ENCODE data around the gene PDS5A.
"Not testable (repeated sequence)": the region's sequence is repeated elsewhere in the genome, so short reads cannot be mapped to it uniquely, and the experiment has no call there.

PDS5A gene

GRCh38 chr4:39994406-39994805 is 16.7 kb upstream of the PDS5A start:
- H3K4me3 ChIP-seq (ENCODE audit: low read depth in 1 of 5, low read length in 5 of 5) = no peak overlapping the region
- H3K27ac ChIP-seq (ENCODE audit: low read depth, low read length) = no peak overlapping the region
- H3K36me3 ChIP-seq (ENCODE audit: control insufficient read depth in 5 of 5, insufficient read depth in 5 of 5, low read length in 5 of 5) = no peaks in the 10 kb centered on the region
- H3K27me3 ChIP-seq (ENCODE audit: control insufficient read depth in 5 of 5, insufficient read depth in 4 of 5, low read length in 5 of 5) = no peaks in the 10 kb centered on the region
- H3K9ac ChIP-seq (ENCODE audit: low read length in 5 of 5) = no peak overlapping the region
- H3K9me3 ChIP-seq (ENCODE audit: control insufficient read depth in 5 of 5, low read length in 5 of 5) = no peaks in the 10 kb centered on the region
- H3K4me1 ChIP-seq (ENCODE audit: control insufficient read depth in 5 of 5, insufficient read depth in 5 of 5, low read length in 5 of 5) = peaks cover 0 to 11% (median 6%) of the 10 kb centered on the region in 5 donors

DNA sequence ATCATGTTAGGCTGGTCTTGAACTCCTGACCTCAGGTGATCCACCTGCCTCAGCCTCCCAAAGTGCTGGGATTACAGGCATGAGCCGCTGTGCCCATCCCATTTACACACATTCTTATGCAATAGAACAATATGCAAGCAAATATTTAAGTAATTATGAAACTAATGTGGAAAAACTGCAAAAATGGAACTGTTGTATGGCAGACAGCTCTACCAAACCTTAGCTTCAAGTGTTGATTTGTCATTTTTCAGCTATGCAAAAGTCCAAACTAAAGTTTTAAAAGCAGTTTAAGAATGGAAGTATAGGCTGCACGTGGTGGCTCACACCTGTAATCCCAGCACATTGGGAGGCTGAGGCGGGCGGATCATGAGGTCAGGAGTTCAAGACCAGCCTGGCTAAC is 11.7 kb upstream of the PDS5A start:
- not testable (repeated sequence) for H3K27me3 ChIP-seq (ENCODE audit: control insufficient read depth in 5 of 5, insufficient read depth in 4 of 5, low read length in 5 of 5); H3K9ac ChIP-seq (ENCODE audit: low read length in 5 of 5); H3K36me3 ChIP-seq (ENCODE audit: control insufficient read depth in 5 of 5, insufficient read depth in 5 of 5, low read length in 5 of 5)

DNA sequence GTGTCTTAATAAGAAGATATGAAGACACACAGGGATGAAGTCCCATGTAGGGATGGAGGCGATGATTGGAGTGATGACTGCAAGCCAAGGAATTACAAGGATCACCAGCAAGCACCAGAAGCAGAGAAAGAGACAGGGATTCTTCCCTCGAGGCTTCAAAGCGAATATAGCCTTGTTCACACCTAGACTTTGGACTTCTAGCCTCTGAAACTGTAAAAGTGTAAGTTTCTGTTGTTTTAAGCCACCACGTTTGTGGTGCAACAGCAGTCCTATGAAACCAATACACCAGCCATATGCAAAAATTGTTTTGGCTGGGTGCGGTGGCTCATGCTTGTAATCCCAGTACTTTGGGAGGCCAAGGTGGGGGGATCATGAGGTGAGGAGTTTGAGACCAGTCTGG is 9.8 kb upstream of the PDS5A start:
- Histone ChIP-seq H3K4me3 (ENCODE audit: low read depth in 1 of 5, low read length in 5 of 5) (no peak overlapping the region), H3K27ac (ENCODE audit: low read depth, low read length) (no peak overlapping the region), H3K9me3 (ENCODE audit: control insufficient read depth in 5 of 5, low read length in 5 of 5) (no peaks in the 10 kb centered on the region), H3K27me3 (ENCODE audit: control insufficient read depth in 5 of 5, insufficient read depth in 4 of 5, low read length in 5 of 5) (no peaks in the 10 kb centered on the region), H3K36me3 (ENCODE audit: control insufficient read depth in 5 of 5, insufficient read depth in 5 of 5, low read length in 5 of 5) (no peaks in the 10 kb centered on the region), H3K4me1 (ENCODE audit: control insufficient read depth in 5 of 5, insufficient read depth in 5 of 5, low read length in 5 of 5) (peaks cover 0 to 11% (median 6%) of the 10 kb centered on the region in 5 donors), H3K9ac (ENCODE audit: low read length in 5 of 5) (no peak overlapping the region)

More for the DNA sequence above, 11.7 kb upstream of the PDS5A start:
- H3K4me3 ChIP-seq (ENCODE audit: low read depth in 1 of 5, low read length in 5 of 5); H3K27ac ChIP-seq (ENCODE audit: low read depth, low read length); H3K9me3 ChIP-seq (ENCODE audit: control insufficient read depth in 5 of 5, low read length in 5 of 5): not testable (repeated sequence)
- H3K4me1 ChIP-seq (ENCODE audit: control insufficient read depth in 5 of 5, insufficient read depth in 5 of 5, low read length in 5 of 5) = peaks cover 0 to 11% (median 6%) of the 10 kb centered on the region in 5 donors

DNA sequence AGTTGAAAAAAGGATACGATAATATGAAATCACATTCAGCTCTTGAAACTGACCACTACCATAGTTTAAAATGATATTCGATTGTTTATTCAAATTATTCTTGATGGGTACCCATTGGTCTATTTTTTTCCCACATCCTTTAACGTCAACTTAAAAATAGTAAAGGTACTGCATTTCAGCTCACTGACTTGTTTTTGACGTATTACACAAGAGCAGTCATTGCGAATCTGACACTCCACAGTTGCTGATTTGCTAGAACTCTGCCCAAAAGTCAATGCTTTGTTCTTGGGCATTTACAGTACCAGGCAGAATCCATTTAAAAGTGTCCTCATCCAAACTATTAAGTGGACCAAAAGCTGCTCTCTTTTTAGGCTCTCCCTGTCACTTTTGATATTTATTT is 1.2 kb upstream of the PDS5A start:
- H3K27me3 ChIP-seq (ENCODE audit: control insufficient read depth in 5 of 5, insufficient read depth in 4 of 5, low read length in 5 of 5) = no peaks in the 10 kb centered on the region
- peaks cover 0 to 14% (median 6%) of the 10 kb centered on the region in 5 donors for H3K36me3 ChIP-seq (ENCODE audit: control insufficient read depth in 5 of 5, insufficient read depth in 5 of 5, low read length in 5 of 5)
- H3K4me1 ChIP-seq (ENCODE audit: control insufficient read depth in 5 of 5, insufficient read depth in 5 of 5, low read length in 5 of 5) = peaks cover 0 to 21% (median 15%) of the 10 kb centered on the region in 5 donors
- no peak overlapping the region for H3K27ac ChIP-seq (ENCODE audit: low read depth, low read length)
- H3K9me3 ChIP-seq (ENCODE audit: control insufficient read depth in 5 of 5, low read length in 5 of 5) = no peaks in the 10 kb centered on the region
- H3K9ac ChIP-seq (ENCODE audit: low read length in 5 of 5) = no peak overlapping the region
- H3K4me3 ChIP-seq (ENCODE audit: low read depth in 1 of 5, low read length in 5 of 5) = no peak overlapping the region

GRCh38 chr4:39978378-39978775 is 666 bp upstream of the PDS5A start:
- H3K27me3 ChIP-seq (ENCODE audit: control insufficient read depth in 5 of 5, insufficient read depth in 4 of 5, low read length in 5 of 5) = no peaks in the 10 kb centered on the region
- peaks cover 0 to 24% (median 17%) of the 10 kb centered on the region in 5 donors for H3K4me1 ChIP-seq (ENCODE audit: control insufficient read depth in 5 of 5, insufficient read depth in 5 of 5, low read length in 5 of 5)
- H3K9me3 ChIP-seq (ENCODE audit: control insufficient read depth in 5 of 5, low read length in 5 of 5) = no peaks in the 10 kb centered on the region
- peak overlapping the region; percentile 72 for H3K27ac ChIP-seq (ENCODE audit: low read depth, low read length)
- H3K9ac ChIP-seq (ENCODE audit: low read length in 5 of 5) = peak overlapping the region in 4 of 5 donors; percentile 58 to 87 (median 82)
- H3K36me3 ChIP-seq (ENCODE audit: control insufficient read depth in 5 of 5, insufficient read depth in 5 of 5, low read length in 5 of 5) = peaks cover 0 to 18% (median 9%) of the 10 kb centered on the region in 5 donors
- H3K4me3 ChIP-seq (ENCODE audit: low read depth in 1 of 5, low read length in 5 of 5) = peak overlapping the region; percentile 76 to 88 (median 86)

- no peaks in the 10 kb centered on the region for H3K9me3 ChIP-seq (ENCODE audit: control insufficient read depth in 5 of 5, low read length in 5 of 5)
- peak overlapping the region in 4 of 5 donors; percentile 73 to 91 (median 82) for H3K4me3 ChIP-seq (ENCODE audit: low read depth in 1 of 5, low read length in 5 of 5)
- H3K27me3 ChIP-seq (ENCODE audit: control insufficient read depth in 5 of 5, insufficient read depth in 4 of 5, low read length in 5 of 5) = no peaks in the 10 kb centered on the region
- peaks cover 0 to 22% (median 12%) of the 10 kb centered on the region in 5 donors for H3K36me3 ChIP-seq (ENCODE audit: control insufficient read depth in 5 of 5, insufficient read depth in 5 of 5, low read length in 5 of 5)
- H3K4me1 ChIP-seq (ENCODE audit: control insufficient read depth in 5 of 5, insufficient read depth in 5 of 5, low read length in 5 of 5) = peaks cover 0 to 24% (median 17%) of the 10 kb centered on the region in 5 donors
- H3K9ac ChIP-seq (ENCODE audit: low read length in 5 of 5) = peak overlapping the region; percentile 75 to 99 (median 99)
- peak overlapping the region; percentile 96 for H3K27ac ChIP-seq (ENCODE audit: low read depth, low read length)
These were observed 694 bp downstream of the PDS5A start for GRCh38 chr4:39976945-39977488.

DNA sequence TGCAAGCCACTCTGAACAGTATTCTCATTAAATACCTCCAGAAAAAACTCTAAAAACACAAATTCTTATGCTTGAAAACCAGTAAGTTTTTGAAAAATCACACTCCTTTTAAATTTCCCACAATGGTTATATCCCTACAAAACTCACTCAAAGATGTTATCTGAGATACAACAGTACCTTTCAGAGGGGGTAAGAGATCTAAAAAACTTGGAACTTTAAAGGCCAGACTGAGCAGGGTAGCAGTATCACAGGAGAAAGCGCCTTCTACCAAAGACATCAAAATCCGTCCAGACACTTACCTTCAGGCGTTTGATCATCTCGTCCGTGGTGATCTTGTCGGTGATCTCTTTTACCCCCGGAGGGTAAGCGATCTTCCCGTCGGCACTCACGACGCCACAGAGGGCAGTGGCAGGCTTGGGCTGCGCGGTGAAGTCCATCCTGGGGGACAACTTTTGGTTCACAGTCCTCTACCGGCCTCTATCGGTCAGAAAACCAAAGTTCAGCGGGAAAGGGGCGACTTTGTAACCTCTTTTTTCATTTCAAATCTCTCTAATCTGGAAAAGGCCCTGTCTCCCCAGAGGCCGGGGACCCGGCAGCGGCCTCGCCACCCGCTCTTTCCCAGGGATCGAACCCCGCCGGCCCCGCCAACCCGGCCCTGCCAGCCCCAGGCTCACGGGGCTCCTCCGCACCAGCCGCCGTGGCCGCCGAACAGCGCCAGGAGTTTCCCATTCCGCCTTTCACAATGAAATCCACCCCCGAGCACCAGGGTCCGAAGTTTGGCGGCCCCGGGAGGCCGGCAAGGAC is 1.4 kb downstream of the PDS5A start:
- peak overlapping the region; percentile 62 to 91 (median 76) for H3K4me3 ChIP-seq (ENCODE audit: low read depth in 1 of 5, low read length in 5 of 5)
- H3K9me3 ChIP-seq (ENCODE audit: control insufficient read depth in 5 of 5, low read length in 5 of 5) = no peaks in the 10 kb centered on the region
- H3K9ac ChIP-seq (ENCODE audit: low read length in 5 of 5) = peak overlapping the region; percentile 75 to 99 (median 99)
- H3K36me3 ChIP-seq (ENCODE audit: control insufficient read depth in 5 of 5, insufficient read depth in 5 of 5, low read length in 5 of 5) = peaks cover 0 to 22% (median 12%) of the 10 kb centered on the region in 5 donors
- peak overlapping the region; percentile 96 for H3K27ac ChIP-seq (ENCODE audit: low read depth, low read length)
- peaks cover 0 to 24% (median 17%) of the 10 kb centered on the region in 5 donors for H3K4me1 ChIP-seq (ENCODE audit: control insufficient read depth in 5 of 5, insufficient read depth in 5 of 5, low read length in 5 of 5)
- H3K27me3 ChIP-seq (ENCODE audit: control insufficient read depth in 5 of 5, insufficient read depth in 4 of 5, low read length in 5 of 5) = no peaks in the 10 kb centered on the region

GRCh38 chr4:39975488-39976089 is 2.1 kb downstream of the PDS5A start:
- peak overlapping the region in 1 of 5 donors; percentile 73 for H3K4me3 ChIP-seq (ENCODE audit: low read depth in 1 of 5, low read length in 5 of 5)
- peak overlapping the region; percentile 96 for H3K27ac ChIP-seq (ENCODE audit: low read depth, low read length)
- H3K9me3 ChIP-seq (ENCODE audit: control insufficient read depth in 5 of 5, low read length in 5 of 5) = no peaks in the 10 kb centered on the region

DNA sequence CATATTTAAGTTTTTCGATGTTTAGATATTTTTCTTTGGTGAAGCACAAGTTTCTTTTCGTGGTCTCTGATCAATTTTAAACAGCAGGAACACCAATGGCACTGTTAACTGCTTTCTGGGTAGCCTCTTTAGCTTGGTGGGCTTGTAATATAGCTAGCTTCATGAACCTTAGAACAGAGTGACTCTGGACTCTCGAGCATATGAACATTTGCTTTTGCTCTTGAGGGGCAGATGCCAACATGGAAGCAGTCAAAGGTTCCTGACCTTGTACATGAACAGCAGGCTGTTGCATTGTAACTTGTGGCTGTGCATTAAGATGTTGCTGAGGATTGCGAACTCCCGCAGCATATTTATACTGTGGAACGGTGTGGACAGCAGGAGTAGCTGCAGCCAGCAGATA is 4.7 kb downstream of the PDS5A start:
- not testable (repeated sequence) for H3K9me3 ChIP-seq (ENCODE audit: control insufficient read depth in 5 of 5, low read length in 5 of 5); H3K27ac ChIP-seq (ENCODE audit: low read depth, low read length); H3K27me3 ChIP-seq (ENCODE audit: control insufficient read depth in 5 of 5, insufficient read depth in 4 of 5, low read length in 5 of 5); H3K9ac ChIP-seq (ENCODE audit: low read length in 5 of 5); H3K4me3 ChIP-seq (ENCODE audit: low read depth in 1 of 5, low read length in 5 of 5)
- H3K36me3 ChIP-seq (ENCODE audit: control insufficient read depth in 5 of 5, insufficient read depth in 5 of 5, low read length in 5 of 5) = peaks cover 0 to 22% (median 13%) of the 10 kb centered on the region in 5 donors
- H3K4me1 ChIP-seq (ENCODE audit: control insufficient read depth in 5 of 5, insufficient read depth in 5 of 5, low read length in 5 of 5) = peaks cover 0 to 22% (median 19%) of the 10 kb centered on the region in 5 donors

More at GRCh38 chr4:39975488-39976089, 2.1 kb downstream of the PDS5A start:
- Histone ChIP-seq H3K9ac (ENCODE audit: low read length in 5 of 5) (peak overlapping the region in 4 of 5 donors; percentile 52 to 99 (median 84)), H3K27me3 (ENCODE audit: control insufficient read depth in 5 of 5, insufficient read depth in 4 of 5, low read length in 5 of 5) (no peaks in the 10 kb centered on the region), H3K4me1 (ENCODE audit: control insufficient read depth in 5 of 5, insufficient read depth in 5 of 5, low read length in 5 of 5) (peaks cover 0 to 29% (median 20%) of the 10 kb centered on the region in 5 donors), H3K36me3 (ENCODE audit: control insufficient read depth in 5 of 5, insufficient read depth in 5 of 5, low read length in 5 of 5) (peaks cover 0 to 22% (median 13%) of the 10 kb centered on the region in 5 donors)
